HEK293 (cell line): ENCODE data around the gene TCERG1.
"Not testable (repeated sequence)": the region's sequence is repeated elsewhere in the genome, so short reads cannot be mapped to it uniquely, and the experiment has no call there.

Source experiments
- CTCF ChIA-PET: fragments of 350-600 bp; formaldehyde crosslinking; extraction: SDS; loops from one replicate; lab custom pipeline; 2021; ENCODE audit warnings: antibody characterized with exemption; lab: Yijun Ruan, JAX
- POLR2A ChIA-PET: fragments of 300-600 bp; formaldehyde crosslinking; extraction: SDS; loops from one replicate; lab custom pipeline; 2020; ENCODE audit warnings: antibody characterized with exemption, inconsistent platforms; lab: Yijun Ruan, JAX
- H3K27ac ChIP-seq: fragments of 200-500 bp; sonication (Bioruptor generic); 2 replicates; pipeline ENCODE4 v1.5.1; 2014; ENCODE audit warnings: low read depth, low read length, control low read depth, inconsistent platforms; ENCODE audit errors: extremely low read depth
- H3K36me3 ChIP-seq, 2 experiments: fragments of 200-500 bp in 1 of 2; sonication (Bioruptor generic) in 1 of 2; 1 replicate in 1 of 2; 2 replicates in 1 of 2; pipeline ENCODE4 v1.5.1; 2014 to 2017; ENCODE audit warnings: inconsistent platforms in 2 of 2, low read length in 2 of 2; ENCODE audit not compliant: control insufficient read depth in 2 of 2, insufficient read depth in 1 of 2
- H3K4me1 ChIP-seq: fragments of 200-500 bp; sonication (Bioruptor generic); 2 replicates; pipeline ENCODE4 v1.5.1; 2014; ENCODE audit warnings: mild to moderate bottlenecking, low read length, inconsistent platforms; ENCODE audit not compliant: control insufficient read depth, insufficient read depth
- H3K4me3 ChIP-seq: 2 replicates; pipeline ENCODE4 v1.5.1; 2011; ENCODE audit warnings: low read depth, mild to moderate bottlenecking, control low read depth, low read length, moderate library complexity
- H3K9me3 ChIP-seq: fragments of 200-500 bp; sonication (Bioruptor generic); 2 replicates; pipeline ENCODE4 v1.5.1; 2014; ENCODE audit warnings: low read depth, low read length, inconsistent platforms; ENCODE audit not compliant: control insufficient read depth, insufficient read depth
- HOXD13 ChIP-seq: sonication (generic); formaldehyde crosslinking; IDR thresholded peaks from 2 replicates; pipeline ENCODE4 v1.8.0; 2022; ENCODE audit warnings: missing genetic modification reagents, borderline replicate concordance
- SP2 ChIP-seq: fragments of 450-650 bp; formaldehyde crosslinking; IDR thresholded peaks from 2 replicates; pipeline ENCODE4 v1.5.1; 2016; ENCODE audit warnings: missing biosample characterization, missing genetic modification characterization
- ZBTB6 ChIP-seq: fragments of 450-650 bp; formaldehyde crosslinking; IDR thresholded peaks from 2 replicates; pipeline ENCODE4 v1.5.1; 2017; ENCODE audit warnings: missing biosample characterization, missing genetic modification characterization
- ZFHX2 ChIP-seq: fragments of 450-650 bp; formaldehyde crosslinking; conservative IDR thresholded peaks from 2 replicates; pipeline ENCODE4 v1.5.1; 2016; ENCODE audit warnings: missing biosample characterization, missing genetic modification characterization
- ZFP37 ChIP-seq: fragments of 450-650 bp; formaldehyde crosslinking; IDR thresholded peaks from 2 replicates; pipeline ENCODE4 v1.5.1; 2016; ENCODE audit warnings: missing biosample characterization, missing genetic modification characterization
- ZNF112 ChIP-seq: fragments of 450-650 bp; formaldehyde crosslinking; IDR thresholded peaks from 2 replicates; pipeline ENCODE4 v1.5.0; 2017; ENCODE audit warnings: missing biosample characterization, missing genetic modification characterization
- ZNF138 ChIP-seq: fragments of 450-650 bp; formaldehyde crosslinking; IDR thresholded peaks from 2 replicates; pipeline ENCODE4 v1.5.1; 2016; ENCODE audit warnings: missing biosample characterization, missing genetic modification characterization, borderline replicate concordance
- ZNF335 ChIP-seq: fragments of 450-650 bp; formaldehyde crosslinking; conservative IDR thresholded peaks from 2 replicates; pipeline ENCODE4 v1.5.1; 2016; ENCODE audit warnings: missing biosample characterization, missing genetic modification characterization
- ZNF366 ChIP-seq: fragments of 450-650 bp; formaldehyde crosslinking; conservative IDR thresholded peaks from 2 replicates; pipeline ENCODE4 v1.5.1; 2016; ENCODE audit warnings: missing biosample characterization, missing genetic modification characterization
- ZNF600 ChIP-seq: fragments of 450-650 bp; formaldehyde crosslinking; IDR thresholded peaks from 2 replicates; pipeline ENCODE4 v1.5.1; 2016; ENCODE audit warnings: missing biosample characterization, missing genetic modification characterization
- ZNF707 ChIP-seq: fragments of 450-650 bp; formaldehyde crosslinking; IDR thresholded peaks from 2 replicates; pipeline ENCODE4 v1.5.1; 2016; ENCODE audit warnings: missing biosample characterization, missing genetic modification characterization
- ZNF792 ChIP-seq: fragments of 450-650 bp; formaldehyde crosslinking; IDR thresholded peaks from 2 replicates; pipeline ENCODE4 v1.5.1; 2016; ENCODE audit warnings: missing biosample characterization, missing genetic modification characterization

The TCERG1 gene

GRCh38 chr5:146544232-146544631 is 97.1 kb downstream of the TCERG1 start (continued):
- TF ChIP-seq ZNF366 (tag by site-specific recombination): no peak

GRCh38 chr5:146548781-146549449 is 101.8 kb downstream of the TCERG1 start:
- no peak overlapping the region for H3K27ac ChIP-seq
- TF ChIP-seq HOXD13 (CRISPR knock-in tag) (no peak), ZNF792 (tag by site-specific recombination) (no peak), ZFP37 (tag by site-specific recombination) (no peak), ZNF335 (tag by site-specific recombination) (no peak), ZNF600 (tag by site-specific recombination) (no peak), SP2 (tag by site-specific recombination) (no peak), ZFHX2 (tag by site-specific recombination) (no peak)
- no peak overlapping the region for H3K4me3 ChIP-seq
- H3K4me1 ChIP-seq: no peaks in the 10 kb centered on the region
- H3K9me3 ChIP-seq: no peaks in the 10 kb centered on the region
- ChIA-PET CTCF (interaction anchor here (0.5 to 1.5 kb wide), 5 partner anchors 17 to 640 kb away, joined by 3 to 5 read pairs (median 3); no protein-coding TSS in a partner anchor), POLR2A (no interaction called here)
- H3K36me3 ChIP-seq: no peaks in the 10 kb centered on the region

GRCh38 chr5:146549615-146550014 is 102.5 kb downstream of the TCERG1 start:
- ChIA-PET POLR2A (no interaction called here), CTCF (interaction anchor here (0.5 to 1.5 kb wide), 4 partner anchors 157 to 639 kb away, joined by 3 to 5 read pairs (median 4); no protein-coding TSS in a partner anchor)
- Histone ChIP-seq H3K36me3 (no peaks in the 10 kb centered on the region), H3K4me1 (no peaks in the 10 kb centered on the region), H3K4me3 (no peak overlapping the region), H3K9me3 (no peaks in the 10 kb centered on the region), H3K27ac (no peak overlapping the region)
- no peak for TF ChIP-seq ZNF138 (tag by site-specific recombination)
- TF ChIP-seq ZNF112 (tag by site-specific recombination): no peak

- TF ChIP-seq ZBTB6 (tag by site-specific recombination) (no peak), ZNF707 (no peak)
- ChIA-PET CTCF (interaction anchor here (0.8 kb wide), 1 partner anchor 629 kb away, joined by 3 read pairs; no protein-coding TSS in a partner anchor), POLR2A (no interaction called here)
- no peaks in the 10 kb centered on the region for H3K4me1 ChIP-seq
- no peaks in the 10 kb centered on the region for H3K36me3 ChIP-seq
- H3K27ac ChIP-seq: no peak overlapping the region
- no peak overlapping the region for H3K4me3 ChIP-seq
- H3K9me3 ChIP-seq: no peaks in the 10 kb centered on the region
Measured at GRCh38 chr5:146553446-146553845, 106.3 kb downstream of the TCERG1 start.

GRCh38 chr5:146556884-146557283 is 109.8 kb downstream of the TCERG1 start:
- H3K4me1 ChIP-seq, H3K9me3 ChIP-seq, POLR2A ChIA-PET, H3K27ac ChIP-seq, H3K36me3 ChIP-seq, CTCF ChIA-PET, H3K4me3 ChIP-seq: not testable (repeated sequence)
